Hindlimb muscle (tissue), 1 donor: ENCODE data around the gene FAM131B. TPM values are rescaled to one million over a fixed set of nuclear protein-coding genes. Genes with fewer than 3 reads are reported as not detected.

Experiments
- DNase-seq: peaks from one replicate; pipeline ENCODE4 v3.0.0-alpha.2; 2013
- polyA plus RNA-seq: library from polyadenylated mRNA; unstranded; fragments of 120-200 nt; gene quantifications from one replicate; pipeline ENCODE4 v1.2.1, GENCODE V29; 2013; ENCODE audit not compliant: insufficient read length

Gene FAM131B
- polyA plus RNA-seq, 1 donor: 1.8 TPM

DNA sequence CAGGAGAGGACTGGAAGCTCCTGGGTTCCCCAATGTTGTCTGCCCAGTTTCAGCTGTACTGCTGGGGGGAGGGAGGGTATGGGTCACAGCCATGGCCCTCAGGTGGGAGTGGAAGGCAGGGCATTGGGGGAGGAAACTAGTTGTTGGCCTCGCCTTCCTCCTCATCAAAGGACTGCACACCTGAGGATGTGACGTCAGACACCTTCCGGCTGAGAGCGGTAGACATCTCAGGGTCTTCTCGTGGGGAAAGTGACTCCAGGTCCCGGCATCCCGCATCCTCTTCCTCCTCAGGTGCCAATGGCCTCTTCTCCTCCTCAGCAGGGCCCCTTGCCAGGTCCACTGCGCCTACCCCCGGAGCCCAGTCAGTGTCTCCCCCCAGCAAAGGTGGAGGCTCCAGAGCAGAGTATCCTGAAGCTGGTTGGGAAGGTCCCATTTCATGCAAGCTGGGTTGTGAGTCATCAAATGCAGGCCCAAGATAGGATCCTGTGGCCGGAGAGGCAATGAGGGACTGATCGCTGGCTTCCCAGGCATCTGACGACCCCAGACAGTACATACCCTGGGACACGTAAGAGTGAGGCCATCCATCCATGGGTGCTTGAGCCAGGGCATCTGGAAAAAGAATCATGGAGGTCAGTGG, 6.0 kb downstream of the FAM131B start:
- no peak for DNase-seq

DNA sequence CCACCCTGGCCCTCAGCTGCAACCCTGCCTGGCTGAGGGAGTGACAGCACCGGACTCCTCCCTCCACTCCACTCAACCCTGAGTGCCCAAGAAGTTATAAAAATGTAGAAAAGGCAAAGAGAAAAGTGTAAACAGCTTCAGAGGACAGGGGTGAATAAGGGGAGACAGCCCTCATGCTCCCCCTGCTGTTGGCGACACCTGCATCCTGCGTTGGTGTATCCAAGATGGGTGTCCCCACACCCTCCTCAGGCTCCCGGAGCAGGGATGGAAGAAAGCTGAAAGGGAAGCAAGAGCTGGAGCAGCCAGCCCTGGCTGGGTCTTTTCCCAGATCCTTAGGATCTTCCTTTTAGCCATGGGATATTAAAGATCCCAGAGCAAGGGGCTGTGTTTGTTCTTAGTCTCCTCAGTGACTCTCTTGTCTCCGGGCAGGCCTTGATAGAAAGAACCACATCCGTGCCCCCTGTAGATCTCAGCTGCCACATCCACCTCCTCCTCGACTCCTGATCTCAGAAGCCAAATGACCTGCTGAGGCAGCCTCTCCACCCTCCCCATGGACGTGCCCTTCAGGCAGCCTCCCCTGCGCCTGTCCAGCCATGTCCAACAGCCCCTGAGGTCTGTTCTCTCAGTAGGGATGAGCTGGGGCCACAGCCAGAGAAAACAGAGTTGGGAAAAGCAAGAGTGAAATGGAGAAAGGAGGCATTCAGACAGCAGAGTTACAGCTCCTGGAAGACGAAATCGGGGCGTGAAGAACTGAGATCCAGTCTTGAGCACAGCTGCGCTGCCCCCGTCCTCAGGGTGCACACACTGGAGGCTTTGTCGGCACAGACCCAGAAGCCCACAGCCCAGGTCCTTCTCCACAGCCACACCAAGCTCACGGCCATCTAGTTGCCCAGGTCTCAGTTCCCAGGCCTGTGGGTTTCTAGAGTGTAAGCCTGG, 6.8 kb downstream of the FAM131B start:
- no peak for DNase-seq

DNA sequence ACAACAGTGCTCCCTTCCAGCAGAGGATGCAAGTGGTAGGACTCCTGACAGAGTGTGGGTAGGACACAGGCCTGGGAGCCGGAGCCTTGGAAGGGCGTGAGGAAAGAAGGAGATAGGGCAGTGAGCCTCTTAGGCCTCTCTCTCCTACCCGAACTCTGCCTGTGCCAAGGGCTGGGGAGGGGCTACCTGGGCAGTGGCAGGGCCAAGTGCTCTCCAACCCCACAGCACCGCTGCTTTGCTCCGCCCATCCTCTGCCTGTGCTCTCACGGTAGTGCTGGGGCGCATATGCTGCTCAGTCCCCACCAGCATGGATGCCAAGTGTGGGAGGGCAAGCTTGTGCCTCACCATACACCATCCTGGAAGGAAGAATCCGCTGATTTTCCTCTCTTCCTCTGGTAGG, 7.5 kb downstream of the FAM131B start:
- DNase-seq: no peak

DNA sequence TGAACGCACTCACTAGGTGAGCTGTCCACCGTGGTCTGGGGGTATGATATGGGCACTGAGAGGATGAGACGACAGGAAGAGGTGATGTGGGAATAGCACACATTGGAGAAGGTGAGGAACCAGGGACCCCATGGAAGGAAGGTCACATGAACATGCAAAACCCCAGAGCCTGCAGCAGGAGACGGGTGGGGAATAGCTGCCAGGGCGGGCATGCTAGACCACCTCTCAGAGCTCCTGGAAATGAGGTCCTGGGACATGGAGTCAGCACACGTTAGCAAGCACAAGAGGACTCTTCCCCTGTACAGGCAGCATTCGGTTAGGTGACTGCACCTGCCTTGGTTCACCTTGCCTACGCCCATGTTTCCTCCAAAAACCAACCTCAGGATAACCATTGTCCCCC, 8.1 kb downstream of the FAM131B start:
- DNase-seq: no peak

DNA sequence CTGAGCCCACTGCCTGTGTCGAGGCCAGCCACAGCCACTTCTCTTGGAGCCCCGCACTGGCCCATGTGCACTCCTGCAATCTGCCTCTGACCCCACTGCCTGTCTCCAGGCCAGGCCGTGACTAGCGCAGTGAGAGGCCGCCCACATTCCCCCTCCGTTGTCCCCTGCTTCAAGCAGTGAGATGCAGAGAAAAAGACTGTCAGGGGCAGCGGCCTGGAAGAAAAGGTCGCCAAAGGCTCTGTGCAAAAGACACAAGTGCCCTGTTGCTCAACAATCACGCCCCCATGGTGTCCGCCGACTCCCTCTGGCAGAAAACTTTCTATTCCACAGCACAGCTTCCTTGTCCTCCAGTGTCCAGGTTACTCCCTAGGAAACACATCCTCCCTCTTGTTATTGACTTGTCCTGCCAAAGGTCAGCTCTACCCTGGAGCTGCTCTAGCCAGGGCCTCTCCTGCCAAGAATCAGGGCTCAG, 9.9 kb downstream of the FAM131B start:
- no peak for DNase-seq

DNA sequence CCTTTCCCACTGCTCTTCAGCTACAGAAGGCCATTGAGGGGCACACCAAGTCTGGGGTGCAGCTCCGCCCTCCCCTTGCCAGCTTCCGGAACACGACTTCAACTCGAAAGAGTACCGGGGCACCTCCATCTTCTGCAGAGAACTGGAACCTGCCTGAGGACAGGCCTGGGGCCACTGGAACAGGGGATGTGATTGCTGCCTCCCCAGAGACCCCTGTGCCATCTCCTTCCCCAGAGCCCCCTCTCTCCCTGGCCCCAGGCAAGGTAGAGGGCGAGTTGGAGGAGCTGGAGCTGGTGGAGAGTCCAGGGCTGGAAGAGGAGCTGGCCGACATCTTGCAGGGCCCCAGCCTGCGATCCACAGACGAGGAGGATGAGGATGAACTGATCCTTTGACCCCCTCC, 10.9 kb downstream of the FAM131B start:
- no peak for DNase-seq

DNA sequence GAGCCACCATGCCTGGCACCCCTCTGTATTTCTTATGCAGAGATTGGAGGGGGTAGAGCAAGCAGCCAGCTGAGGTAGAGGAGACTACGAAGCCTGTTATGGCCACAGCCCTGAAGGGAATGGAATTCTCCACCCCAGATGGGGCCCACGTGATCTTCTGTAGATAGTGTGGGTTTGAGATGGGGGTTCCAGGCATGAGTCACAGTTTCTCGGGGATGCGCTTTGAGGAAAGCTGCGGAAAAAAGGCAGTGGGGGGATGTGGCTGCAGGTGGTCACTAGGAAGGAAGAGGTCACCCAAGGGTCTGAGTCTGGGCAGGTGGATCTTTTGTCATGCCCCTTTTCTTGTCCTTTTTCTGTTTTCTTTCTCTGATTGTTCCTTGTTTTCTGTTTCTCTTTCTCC, 11.5 kb downstream of the FAM131B start:
- DNase-seq: no peak

DNA sequence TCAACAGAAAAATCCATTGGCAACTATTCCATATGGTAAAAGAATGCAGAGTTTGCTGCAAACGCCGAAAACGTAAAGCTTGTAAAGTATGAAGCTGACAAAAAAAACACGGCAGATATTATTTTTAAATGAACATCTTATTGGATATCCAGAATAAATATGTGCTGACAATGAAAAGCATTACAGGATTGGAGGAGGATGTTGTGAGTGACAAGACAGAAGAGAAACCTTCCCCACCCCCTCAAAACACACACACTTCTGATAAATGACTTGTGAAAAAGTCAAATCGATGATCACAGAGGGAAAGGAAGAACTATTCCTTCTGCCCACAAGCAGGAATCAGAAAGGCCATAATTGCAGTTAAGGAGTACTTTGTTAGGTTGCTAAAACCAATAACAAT, 14.6 kb downstream of the FAM131B start:
- DNase-seq: no peak

DNA sequence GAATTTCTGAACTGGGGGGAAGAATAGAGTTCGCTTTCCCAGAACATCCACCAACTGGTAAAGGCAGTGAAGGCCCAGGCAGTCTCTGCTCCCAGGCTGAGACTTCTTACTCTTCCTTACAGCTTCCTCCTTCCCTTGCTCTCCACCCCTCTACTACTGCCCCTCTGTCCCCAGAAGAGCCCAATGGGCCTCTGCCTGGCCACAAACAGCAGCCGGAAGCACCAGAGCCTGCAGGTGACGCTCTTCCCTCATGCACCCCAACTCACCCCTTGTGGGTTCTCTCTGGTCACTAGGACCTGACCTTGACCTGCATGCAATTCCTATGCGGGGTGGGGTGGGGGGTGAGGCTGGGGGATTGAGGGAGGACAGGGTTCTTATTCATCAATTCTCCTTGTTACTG, 16.5 kb downstream of the FAM131B start:
- DNase-seq: no peak

DNA sequence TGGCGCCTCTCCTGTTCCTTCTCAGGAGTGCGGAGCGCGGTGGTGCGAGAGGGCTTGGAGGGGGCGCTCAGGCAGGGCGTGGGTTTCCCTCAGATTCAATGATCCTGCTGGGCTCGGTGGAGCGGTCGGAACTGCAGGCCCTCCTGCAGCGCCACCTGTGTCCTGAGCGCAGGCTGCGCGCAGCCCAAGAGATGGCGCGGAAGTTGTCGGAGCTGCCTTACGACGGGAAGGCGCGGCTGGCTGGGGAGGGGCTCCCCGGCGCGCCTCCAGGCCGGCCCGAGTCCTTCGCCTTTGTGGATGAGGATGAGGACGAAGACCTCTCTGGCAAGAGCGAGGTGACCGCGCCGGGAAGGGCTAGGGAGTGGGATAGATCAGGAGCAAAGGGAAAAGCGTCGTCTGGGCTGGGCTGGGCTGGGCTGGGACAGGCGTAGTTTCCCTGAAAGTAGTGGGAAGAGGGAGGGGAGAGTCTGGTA, 17.0 kb downstream of the FAM131B start:
- peak; percentile 42 for DNase-seq

DNA sequence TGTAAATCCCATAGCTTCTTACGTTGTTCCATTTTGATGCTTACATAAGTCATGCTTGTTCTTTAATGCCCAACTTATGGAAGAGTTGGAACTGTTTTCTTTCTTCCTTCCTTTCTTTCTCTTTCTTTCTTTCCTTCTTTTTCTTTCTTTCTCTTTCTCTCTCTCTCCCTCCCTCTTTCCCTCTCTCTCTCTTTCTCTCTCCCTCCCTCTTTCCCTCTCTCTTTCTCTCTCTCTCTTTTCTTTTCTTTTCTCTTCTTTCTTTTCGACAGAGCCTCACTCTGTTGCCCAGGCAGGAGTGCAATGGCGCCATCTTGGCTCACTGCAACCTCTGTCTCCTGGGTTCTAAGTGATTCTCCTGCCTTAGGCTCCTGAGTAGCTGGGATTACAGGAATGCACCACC, 18.9 kb downstream of the FAM131B start:
- no peak for DNase-seq

DNA sequence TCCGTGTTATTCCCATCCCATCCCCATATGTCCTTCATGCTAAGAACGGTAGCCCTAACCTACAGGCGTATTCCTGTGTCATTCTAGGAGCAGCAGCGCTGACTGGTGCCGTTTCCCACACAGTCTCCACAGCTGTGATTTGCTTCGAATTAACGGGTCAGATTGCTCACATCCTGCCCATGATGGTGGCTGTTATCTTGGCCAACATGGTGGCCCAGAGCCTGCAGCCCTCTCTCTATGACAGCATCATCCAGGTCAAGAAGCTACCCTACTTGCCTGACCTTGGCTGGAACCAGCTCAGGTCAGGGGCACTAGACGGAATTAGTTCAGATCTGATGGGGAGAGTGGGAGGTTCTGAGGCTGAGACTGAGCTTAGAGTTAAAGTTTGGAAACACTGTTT, 20.7 kb downstream of the FAM131B start:
- DNase-seq: no peak

DNA sequence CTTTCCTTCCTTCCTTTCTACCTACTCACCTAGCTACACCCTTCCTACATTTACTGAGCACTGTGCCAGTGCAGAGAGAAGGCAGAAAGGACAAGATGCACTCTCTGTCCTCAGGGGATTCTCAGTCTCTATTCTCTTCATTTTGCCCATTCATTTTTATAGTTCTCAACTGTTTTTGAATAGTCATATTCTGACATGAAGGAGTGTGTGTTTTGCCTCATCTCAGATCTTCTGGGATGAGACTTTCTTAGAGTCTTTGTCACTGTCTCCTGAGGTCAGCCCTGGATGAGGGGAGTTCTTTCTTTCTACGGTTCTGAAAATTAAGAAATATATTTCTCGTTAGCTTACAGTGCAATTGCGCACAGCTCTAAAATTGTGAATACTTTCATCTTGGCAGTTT, 25.3 kb downstream of the FAM131B start:
- no peak for DNase-seq

DNA sequence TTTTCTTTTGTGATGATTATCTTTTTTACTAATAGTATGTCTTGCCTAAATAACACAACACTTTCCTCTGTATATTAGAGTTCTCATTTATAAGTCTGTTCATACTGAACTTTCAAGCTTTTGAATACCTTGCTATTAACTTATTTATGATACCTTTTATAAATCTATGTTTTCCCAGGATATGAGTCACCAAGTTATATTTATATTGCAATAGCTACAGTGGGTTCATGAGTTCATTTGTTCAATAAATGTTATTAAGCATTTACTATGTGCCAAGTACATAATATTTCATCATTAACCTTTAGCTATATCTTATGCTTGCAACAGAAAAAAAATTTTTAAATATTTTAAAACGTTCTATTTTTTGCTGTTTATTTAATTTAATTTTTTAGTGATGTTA, 28.3 kb downstream of the FAM131B start:
- no peak for DNase-seq

DNA sequence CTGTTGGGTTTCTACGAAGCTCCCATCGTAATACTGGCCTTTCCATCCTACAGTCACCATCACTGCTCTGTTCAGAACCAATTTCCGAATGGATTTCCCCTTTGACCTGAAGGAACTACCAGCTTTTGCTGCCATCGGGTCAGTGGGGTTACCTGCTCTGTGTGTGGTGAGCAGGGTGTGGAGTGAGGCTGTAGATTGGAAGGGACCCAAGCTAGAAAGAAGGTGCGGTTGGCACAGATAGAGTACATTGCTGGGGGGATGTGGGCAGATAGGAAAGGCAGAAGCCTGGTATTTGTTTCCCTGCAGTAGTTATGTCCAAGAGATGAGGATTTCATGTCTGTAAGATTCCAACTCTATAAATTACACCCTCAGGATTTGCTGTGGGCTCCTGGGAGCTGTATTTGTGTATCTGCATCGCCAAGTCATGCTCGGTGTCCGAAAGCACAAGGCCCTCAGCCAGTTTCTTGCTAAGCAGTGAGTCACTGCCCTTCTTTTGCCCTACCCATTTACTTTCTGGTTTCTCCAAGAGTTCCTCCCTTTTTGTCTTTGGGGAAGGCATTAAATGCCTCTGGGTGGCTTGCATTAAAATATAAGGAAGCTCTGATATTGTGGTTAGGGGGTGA, 31.2 kb downstream of the FAM131B start:
- no peak for DNase-seq

DNA sequence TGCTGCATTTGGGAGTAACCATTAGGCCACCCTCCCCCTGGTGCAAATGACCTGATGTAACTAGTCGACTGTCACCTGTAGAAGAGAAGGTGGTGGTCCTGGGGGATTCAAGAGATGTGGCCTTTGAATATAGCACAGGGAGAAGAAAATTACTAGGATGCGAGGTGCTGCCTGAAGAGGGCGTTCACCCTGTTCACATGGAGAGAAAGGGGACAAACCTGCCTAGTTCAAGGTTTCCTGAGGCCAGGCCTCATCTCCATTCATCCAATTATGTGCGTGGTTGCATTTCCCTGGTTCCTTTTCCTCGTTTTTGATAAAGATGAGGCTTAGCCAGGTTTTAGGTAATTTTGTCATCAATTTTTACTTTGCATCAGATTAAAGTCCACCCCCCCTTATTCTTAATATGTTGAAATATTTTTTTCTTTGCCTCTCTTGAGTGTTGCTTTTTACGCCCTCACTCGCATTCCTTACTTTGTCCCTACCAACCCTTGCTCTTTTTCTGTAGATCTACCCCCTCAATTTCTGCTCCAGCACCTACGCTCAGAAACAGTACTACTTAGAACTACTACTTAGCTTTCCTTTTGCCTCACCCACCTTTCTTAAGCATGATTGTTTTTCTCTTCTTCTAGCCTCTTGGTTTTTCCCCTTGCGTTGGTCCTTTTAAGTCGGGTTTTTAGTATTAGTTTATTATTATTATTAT, 32.9 kb downstream of the FAM131B start:
- DNase-seq: no peak

DNA sequence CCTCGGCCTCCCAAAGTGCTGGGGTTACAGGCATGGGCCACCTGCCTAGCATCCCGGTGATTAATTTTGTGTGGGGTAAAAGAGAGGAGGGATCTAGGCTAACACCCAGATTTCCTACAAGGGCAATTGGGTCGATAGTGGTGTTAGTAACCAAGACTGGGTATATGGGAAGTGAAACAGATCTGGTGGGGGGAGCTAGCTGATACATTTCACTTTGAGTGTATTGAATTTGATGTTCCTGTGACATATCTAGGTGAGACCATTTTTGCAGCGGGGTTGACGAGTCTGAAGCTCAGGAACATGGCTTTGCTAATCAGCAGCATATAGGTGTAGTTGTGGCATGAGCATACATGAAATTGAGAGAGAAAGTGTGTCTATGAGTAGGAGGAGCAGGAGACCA, 34.6 kb downstream of the FAM131B start:
- DNase-seq: no peak

DNA sequence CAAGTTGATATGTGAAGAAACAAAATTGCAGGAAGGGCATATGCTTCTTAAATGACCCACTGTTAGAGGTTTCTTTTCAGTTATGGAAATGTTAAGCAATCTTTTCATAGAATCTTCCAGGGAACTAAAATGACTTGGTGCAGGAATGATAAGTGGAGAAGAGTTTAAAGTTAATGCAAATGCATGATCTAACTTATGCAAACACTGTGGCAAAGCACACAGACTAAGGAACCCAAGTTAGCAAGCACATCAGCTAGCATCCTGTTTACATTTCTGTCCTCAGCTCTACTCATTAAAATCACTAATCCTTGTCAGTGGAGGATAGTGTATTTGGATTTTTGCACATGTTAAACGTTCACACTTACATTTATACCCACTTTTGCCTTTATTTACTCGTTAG, 37.3 kb downstream of the FAM131B start:
- DNase-seq: no peak

DNA sequence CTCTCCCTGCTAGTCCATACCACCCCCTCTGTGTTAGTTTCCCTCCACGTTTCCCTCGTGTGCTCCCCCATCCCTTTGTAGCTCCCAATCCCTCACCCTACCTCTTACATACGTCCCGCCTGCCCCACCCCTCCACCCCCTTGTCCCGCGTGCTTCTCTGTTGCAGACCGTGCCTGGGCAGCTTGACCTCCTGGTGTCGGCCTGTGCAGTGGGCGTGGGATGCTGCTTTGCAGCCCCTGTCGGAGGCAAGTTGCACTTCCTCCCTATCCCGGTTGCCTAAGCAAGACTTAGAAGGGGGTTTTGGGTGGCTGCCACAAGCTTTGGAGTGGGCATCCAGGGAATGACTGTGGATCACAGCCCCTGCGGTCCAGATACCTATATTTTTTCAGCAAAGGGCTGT, 38.9 kb downstream of the FAM131B start:
- no peak for DNase-seq

DNA sequence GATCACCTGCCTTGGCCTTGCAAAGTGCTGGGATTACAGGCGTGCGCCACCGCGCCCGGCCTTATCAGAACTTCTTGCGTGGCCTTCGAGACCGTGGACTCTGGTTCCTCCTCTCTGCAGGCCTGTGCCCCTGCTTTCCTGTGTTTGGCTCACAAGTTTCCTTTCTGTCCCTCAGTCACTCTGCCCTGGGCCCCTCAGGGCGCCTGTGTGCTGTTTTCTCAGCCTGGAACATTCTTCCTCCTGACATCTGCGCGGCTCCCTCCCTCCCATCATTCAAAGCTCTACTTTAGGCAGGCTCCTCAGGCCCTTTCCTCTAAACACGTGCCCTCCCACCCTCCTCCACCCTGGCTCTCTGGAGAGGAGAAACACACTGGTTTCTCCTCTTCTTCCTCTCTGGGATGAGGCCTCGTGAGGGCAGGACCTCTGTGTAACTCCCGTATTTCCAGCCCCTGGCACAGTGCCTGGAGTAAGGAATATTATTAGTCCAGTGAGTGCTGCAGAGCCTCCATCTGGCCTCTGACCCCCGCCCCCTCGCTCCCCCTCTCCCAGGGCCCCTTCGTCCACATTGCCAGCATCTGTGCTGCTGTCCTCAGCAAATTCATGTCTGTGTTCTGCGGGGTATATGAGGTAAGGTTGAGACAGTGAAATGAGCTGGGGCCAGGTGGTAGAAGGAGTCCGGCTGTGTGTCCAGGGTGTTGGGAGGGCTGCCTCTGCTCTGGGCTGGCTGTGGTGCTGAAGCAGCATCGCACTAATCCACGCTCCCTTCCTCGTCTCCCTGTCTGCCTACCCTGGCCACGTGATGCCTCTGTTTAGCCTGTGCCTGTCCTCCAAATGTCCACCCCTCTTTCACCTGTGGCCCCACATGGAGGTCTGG, 39.5 kb downstream of the FAM131B start:
- no peak for DNase-seq

DNA sequence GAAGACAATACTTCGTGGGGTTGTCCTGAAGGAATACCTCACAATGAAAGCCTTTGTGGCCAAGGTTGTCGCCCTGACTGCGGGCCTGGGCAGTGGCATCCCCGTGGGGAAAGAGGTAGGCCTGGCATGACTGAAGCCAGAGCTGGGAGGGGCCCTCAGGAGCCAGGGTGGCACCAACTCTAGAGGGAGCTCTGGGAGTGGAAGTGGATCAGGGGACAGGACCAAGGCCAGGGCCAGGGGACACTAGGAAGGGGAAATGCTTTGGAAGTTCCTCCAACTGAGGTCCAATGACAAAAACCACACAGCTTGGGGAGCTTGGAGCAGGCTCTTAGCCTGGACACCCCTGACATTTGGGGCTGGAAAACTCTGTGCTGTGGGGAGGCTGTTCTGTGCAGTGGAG, 40.8 kb downstream of the FAM131B start:
- DNase-seq: no peak

DNA sequence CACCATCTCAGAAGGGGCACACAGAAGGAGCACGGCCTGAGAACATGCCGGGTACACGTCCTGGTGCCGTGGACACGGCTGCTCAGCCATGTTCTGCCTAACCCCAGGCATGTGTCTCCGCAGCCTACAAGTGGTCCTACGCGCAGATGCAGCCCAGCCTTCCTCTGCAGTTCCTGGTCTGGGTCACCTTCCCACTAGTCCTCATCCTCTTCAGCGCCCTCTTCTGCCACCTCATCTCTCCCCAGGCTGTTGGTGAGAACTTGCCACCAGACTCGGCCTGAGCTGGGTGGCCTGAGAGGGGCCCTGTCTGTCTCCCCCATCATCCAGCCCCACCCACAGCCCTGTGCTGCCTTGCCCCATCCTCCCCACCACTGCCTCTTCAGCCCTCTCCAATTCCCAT, 41.3 kb downstream of the FAM131B start:
- no peak for DNase-seq
